ENCODE measurements around the gene RGMA. TPM values are rescaled to one million over a fixed set of nuclear protein-coding genes. Genes with fewer than 3 reads are reported as not detected.
"Not testable (repeated sequence)": the region's sequence is repeated elsewhere in the genome, so short reads cannot be mapped to it uniquely, and the experiment has no call there.

Gene RGMA
- polyA plus RNA-seq, 1 donor from 2014 or later = 9.5 TPM

DNA sequence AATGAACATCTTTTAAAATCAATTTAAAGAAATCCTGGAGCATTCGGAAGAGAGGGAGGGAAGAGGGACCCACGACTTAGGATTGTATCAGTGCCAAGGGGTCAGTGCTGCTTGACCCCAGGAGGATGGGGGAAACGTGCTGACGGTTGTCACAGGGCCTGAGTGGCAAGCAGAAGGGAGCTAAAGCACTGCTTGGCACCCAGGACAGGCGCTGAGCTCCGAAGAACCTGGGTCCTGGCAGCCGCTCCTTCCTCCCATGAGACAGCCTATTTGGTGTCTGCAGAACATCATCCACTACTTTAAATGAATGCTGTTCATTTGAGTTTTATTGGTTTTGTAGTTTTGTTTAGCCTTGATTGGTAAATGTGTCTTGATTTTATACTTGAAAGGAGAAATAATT is 54.5 kb downstream of the RGMA start:
- H3K36me3 ChIP-seq (ENCODE audit: insufficient read depth, low read length) = no peaks in the 10 kb centered on the region
- no peaks in the 10 kb centered on the region for H3F3A ChIP-seq (ENCODE audit: insufficient read depth, low read length, poor library complexity, severe bottlenecking)
- H3K9ac ChIP-seq (ENCODE audit: low read length) = no peak overlapping the region
- H4K20me1 ChIP-seq (ENCODE audit: insufficient read depth) = no peaks in the 10 kb centered on the region
- H3K27me3 ChIP-seq (ENCODE audit: insufficient read depth, low read depth, low read length) = no peaks in the 10 kb centered on the region
- TF ChIP-seq, protein P1, sequence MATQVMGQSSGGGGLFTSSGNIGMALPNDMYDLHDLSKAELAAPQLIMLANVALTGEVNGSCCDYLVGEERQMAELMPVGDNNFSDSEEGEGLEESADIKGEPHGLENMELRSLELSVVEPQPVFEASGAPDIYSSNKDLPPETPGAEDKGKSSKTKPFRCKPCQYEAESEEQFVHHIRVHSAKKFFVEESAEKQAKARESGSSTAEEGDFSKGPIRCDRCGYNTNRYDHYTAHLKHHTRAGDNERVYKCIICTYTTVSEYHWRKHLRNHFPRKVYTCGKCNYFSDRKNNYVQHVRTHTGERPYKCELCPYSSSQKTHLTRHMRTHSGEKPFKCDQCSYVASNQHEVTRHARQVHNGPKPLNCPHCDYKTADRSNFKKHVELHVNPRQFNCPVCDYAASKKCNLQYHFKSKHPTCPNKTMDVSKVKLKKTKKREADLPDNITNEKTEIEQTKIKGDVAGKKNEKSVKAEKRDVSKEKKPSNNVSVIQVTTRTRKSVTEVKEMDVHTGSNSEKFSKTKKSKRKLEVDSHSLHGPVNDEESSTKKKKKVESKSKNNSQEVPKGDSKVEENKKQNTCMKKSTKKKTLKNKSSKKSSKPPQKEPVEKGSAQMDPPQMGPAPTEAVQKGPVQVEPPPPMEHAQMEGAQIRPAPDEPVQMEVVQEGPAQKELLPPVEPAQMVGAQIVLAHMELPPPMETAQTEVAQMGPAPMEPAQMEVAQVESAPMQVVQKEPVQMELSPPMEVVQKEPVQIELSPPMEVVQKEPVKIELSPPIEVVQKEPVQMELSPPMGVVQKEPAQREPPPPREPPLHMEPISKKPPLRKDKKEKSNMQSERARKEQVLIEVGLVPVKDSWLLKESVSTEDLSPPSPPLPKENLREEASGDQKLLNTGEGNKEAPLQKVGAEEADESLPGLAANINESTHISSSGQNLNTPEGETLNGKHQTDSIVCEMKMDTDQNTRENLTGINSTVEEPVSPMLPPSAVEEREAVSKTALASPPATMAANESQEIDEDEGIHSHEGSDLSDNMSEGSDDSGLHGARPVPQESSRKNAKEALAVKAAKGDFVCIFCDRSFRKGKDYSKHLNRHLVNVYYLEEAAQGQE (IDR thresholded peaks at IDR 0.05; ENCODE audit: borderline replicate concordance) = no peak
- TF ChIP-seq POLR2AphosphoS5 (IDR thresholded peaks at IDR 0.05) = no peak
- no peak for TF ChIP-seq TAF1 (IDR thresholded peaks at IDR 0.05; ENCODE audit: low read depth)
- TF ChIP-seq SMC3 (conservative IDR thresholded peaks at IDR 0.05; ENCODE audit: poor library complexity) = no peak
- no peak for TF ChIP-seq EZH2 (IDR thresholded peaks at IDR 0.05; ENCODE audit: borderline replicate concordance, insufficient read depth, low read length, poor library complexity, severe bottlenecking)
- TF ChIP-seq MXI1 (conservative IDR thresholded peaks at IDR 0.05; ENCODE audit: poor library complexity, severe bottlenecking) = no peak
- TF ChIP-seq, protein P2, sequence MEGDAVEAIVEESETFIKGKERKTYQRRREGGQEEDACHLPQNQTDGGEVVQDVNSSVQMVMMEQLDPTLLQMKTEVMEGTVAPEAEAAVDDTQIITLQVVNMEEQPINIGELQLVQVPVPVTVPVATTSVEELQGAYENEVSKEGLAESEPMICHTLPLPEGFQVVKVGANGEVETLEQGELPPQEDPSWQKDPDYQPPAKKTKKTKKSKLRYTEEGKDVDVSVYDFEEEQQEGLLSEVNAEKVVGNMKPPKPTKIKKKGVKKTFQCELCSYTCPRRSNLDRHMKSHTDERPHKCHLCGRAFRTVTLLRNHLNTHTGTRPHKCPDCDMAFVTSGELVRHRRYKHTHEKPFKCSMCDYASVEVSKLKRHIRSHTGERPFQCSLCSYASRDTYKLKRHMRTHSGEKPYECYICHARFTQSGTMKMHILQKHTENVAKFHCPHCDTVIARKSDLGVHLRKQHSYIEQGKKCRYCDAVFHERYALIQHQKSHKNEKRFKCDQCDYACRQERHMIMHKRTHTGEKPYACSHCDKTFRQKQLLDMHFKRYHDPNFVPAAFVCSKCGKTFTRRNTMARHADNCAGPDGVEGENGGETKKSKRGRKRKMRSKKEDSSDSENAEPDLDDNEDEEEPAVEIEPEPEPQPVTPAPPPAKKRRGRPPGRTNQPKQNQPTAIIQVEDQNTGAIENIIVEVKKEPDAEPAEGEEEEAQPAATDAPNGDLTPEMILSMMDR (IDR thresholded peaks at IDR 0.05; ENCODE audit: poor library complexity, severe bottlenecking) = no peak
- no peak for TF ChIP-seq EP300 (conservative IDR thresholded peaks at IDR 0.05; ENCODE audit: poor library complexity, severe bottlenecking)
- no peak for TF ChIP-seq RAD21 (conservative IDR thresholded peaks at IDR 0.05)
- no peak overlapping the region for H3K4me2 ChIP-seq (ENCODE audit: low read length)
- H3K79me2 ChIP-seq (replicated peaks; ENCODE audit: insufficient read depth, low read length) = no peaks in the 10 kb centered on the region
- H3K9me2 ChIP-seq (ENCODE audit: insufficient read depth, low read length) = no peaks in the 10 kb centered on the region
- H3K4me3 ChIP-seq (ENCODE audit: low read length) = no peak overlapping the region
- no peaks in the 10 kb centered on the region for H3K9me3 ChIP-seq (ENCODE audit: low read length)
- H2AFZ ChIP-seq (ENCODE audit: low read depth, low read length) = no peak overlapping the region
- no peak overlapping the region for H3K27ac ChIP-seq (ENCODE audit: low read length)

DNA sequence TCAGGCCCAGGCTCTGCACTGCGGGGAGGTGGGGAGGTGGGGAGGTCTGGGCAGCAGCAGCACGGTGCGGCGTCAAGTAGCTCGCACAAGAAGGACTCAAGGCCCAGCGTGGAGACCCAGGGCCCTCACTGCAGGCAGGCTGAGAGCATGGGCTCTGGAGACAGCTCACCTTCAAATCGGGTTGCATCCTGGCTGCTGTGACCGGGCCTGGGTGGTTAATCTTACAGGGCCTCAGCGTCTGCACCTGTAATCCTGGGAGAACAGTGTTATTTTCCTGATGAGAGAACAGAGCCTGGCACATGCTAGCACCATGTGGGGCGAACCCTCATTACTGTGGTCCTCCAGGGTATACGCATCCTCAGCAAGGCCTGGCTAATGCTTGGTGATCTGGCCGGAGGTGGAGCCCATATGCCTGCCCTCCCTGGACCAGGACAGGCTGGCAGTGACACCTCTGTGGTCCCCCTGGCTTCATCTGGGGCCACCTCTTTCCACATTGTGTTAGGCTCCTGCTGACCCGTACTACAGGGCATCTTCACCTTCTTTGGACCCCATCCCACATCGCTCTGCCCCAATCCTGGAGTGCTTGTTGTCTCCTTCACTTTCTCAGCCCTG is 55.5 kb downstream of the RGMA start:
- no peaks in the 10 kb centered on the region for H3K36me3 ChIP-seq (ENCODE audit: insufficient read depth, low read length)
- TF ChIP-seq, protein P1 (IDR thresholded peaks at IDR 0.05; ENCODE audit: borderline replicate concordance) = no peak
- TF ChIP-seq EP300 (conservative IDR thresholded peaks at IDR 0.05; ENCODE audit: poor library complexity, severe bottlenecking) (no peak), RAD21 (conservative IDR thresholded peaks at IDR 0.05) (no peak), POLR2AphosphoS5 (IDR thresholded peaks at IDR 0.05) (no peak), MXI1 (conservative IDR thresholded peaks at IDR 0.05; ENCODE audit: poor library complexity, severe bottlenecking) (no peak), EZH2 (IDR thresholded peaks at IDR 0.05; ENCODE audit: borderline replicate concordance, insufficient read depth, low read length, poor library complexity, severe bottlenecking) (no peak), SMC3 (conservative IDR thresholded peaks at IDR 0.05; ENCODE audit: poor library complexity) (no peak), TAF1 (IDR thresholded peaks at IDR 0.05; ENCODE audit: low read depth) (no peak)
- TF ChIP-seq, protein P2 (IDR thresholded peaks at IDR 0.05; ENCODE audit: poor library complexity, severe bottlenecking) = no peak
- no peak overlapping the region for H2AFZ ChIP-seq (ENCODE audit: low read depth, low read length)
- no peaks in the 10 kb centered on the region for H3K9me3 ChIP-seq (ENCODE audit: low read length)
- no peaks in the 10 kb centered on the region for H3F3A ChIP-seq (ENCODE audit: insufficient read depth, low read length, poor library complexity, severe bottlenecking)
- no peaks in the 10 kb centered on the region for H3K9me2 ChIP-seq (ENCODE audit: insufficient read depth, low read length)
- no peak overlapping the region for H3K4me3 ChIP-seq (ENCODE audit: low read length)
- no peak overlapping the region for H3K9ac ChIP-seq (ENCODE audit: low read length)
- H3K27ac ChIP-seq (ENCODE audit: low read length) = no peak overlapping the region
- no peak overlapping the region for H3K4me2 ChIP-seq (ENCODE audit: low read length)
- no peaks in the 10 kb centered on the region for H3K27me3 ChIP-seq (ENCODE audit: insufficient read depth, low read depth, low read length)
- no peaks in the 10 kb centered on the region for H4K20me1 ChIP-seq (ENCODE audit: insufficient read depth)
- H3K79me2 ChIP-seq (replicated peaks; ENCODE audit: insufficient read depth, low read length) = no peaks in the 10 kb centered on the region

GRCh38 chr15:93032515-93033206 is 56.4 kb downstream of the RGMA start:
- H3K27me3 ChIP-seq (ENCODE audit: insufficient read depth, low read depth, low read length); H3K27ac ChIP-seq (ENCODE audit: low read length); H2AFZ ChIP-seq (ENCODE audit: low read depth, low read length); H3K4me3 ChIP-seq (ENCODE audit: low read length); H3K4me2 ChIP-seq (ENCODE audit: low read length); H3K9ac ChIP-seq (ENCODE audit: low read length); H3K9me3 ChIP-seq (ENCODE audit: low read length); H4K20me1 ChIP-seq (ENCODE audit: insufficient read depth); H3F3A ChIP-seq (ENCODE audit: insufficient read depth, low read length, poor library complexity, severe bottlenecking); H3K36me3 ChIP-seq (ENCODE audit: insufficient read depth, low read length); H3K79me2 ChIP-seq (replicated peaks; ENCODE audit: insufficient read depth, low read length); H3K9me2 ChIP-seq (ENCODE audit: insufficient read depth, low read length): not testable (repeated sequence)

Measured in neural cell (in vitro differentiated cells).